ENCODE measurements around the gene ASPSCR1. TPM values are rescaled to one million over a fixed set of nuclear protein-coding genes. Genes with fewer than 3 reads are reported as not detected.

The ASPSCR1 gene
- total and polyA plus RNA-seq, 2 donors from 2014 or later = 35.2 to 57.5 TPM

GRCh38 chr17:82015311-82015971 is 38.0 kb downstream of the ASPSCR1 start:
- H3K9ac ChIP-seq (ENCODE audit: low read length in 3 of 3) = no peak overlapping the region
- intact Hi-C loops (cut with DNase I) = loop anchor here (10.0 kb wide), 1 partner anchor 51 kb away; the partner anchor contains the start of gene NOTUM
- H3K4me3 ChIP-seq (ENCODE audit: low read length in 3 of 3) = no peak overlapping the region
- no peak for FAIRE-seq
- H3K36me3 ChIP-seq (ENCODE audit: control insufficient read depth in 2 of 3, insufficient read depth in 3 of 3, low read length in 3 of 3) = no peaks in the 10 kb centered on the region
- H3K27ac ChIP-seq (ENCODE audit: low read depth in 2 of 2, low read length in 2 of 2) = no peak overlapping the region
- DNase-seq = no peak
- no peaks in the 10 kb centered on the region for H3K27me3 ChIP-seq (ENCODE audit: control insufficient read depth, insufficient read depth, low read length)
- no peak for TF ChIP-seq CTCF (IDR thresholded peaks at IDR 0.05; ENCODE audit: borderline replicate concordance, extremely low read depth, insufficient read depth)
- no peaks in the 10 kb centered on the region for H3K9me3 ChIP-seq (ENCODE audit: control insufficient read depth in 2 of 3, insufficient read depth in 1 of 3, low read length in 3 of 3)
- H3K4me1 ChIP-seq (ENCODE audit: control insufficient read depth in 2 of 3, insufficient read depth in 2 of 3, low read depth in 1 of 3, low read length in 3 of 3) = no peaks in the 10 kb centered on the region

DNA sequence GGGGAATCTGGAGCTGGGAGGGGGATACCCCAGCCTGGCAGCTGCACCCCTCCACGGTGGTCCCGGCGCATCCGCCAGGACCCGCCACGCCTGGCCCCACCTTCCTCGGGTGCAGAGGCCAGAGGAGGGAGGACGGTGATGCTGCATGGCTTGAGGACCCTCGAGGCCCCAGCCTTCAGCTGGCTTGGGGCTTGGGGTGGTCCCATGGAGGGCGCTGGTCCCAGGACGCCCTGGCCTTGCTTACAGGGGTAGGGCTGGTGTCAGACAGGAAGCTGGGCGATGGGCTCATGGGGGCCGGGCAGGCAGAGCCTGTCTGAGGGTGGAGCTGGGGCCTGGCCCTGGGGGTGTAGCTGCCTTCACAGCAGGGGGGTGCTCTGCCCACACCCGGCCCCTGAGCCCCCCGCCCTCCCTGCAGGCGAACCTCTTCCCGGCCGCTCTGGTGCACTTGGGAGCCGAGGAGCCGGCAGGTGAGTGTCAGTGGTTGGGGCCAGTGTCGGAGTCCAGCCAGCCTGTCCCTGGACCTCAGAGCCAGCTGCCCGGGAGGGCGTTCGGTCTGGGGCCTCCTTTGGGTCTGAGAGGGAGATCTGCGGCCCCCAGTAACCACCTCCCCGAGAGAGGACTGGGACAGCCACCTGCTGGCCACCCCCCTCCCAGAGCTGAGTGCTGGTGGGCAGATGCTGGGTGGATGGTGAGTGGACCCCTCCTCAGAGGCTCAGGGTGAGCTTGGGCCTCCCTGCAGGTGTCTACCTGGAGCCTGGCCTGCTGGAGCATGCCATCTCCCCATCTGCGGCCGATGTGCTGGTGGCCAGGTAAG is 38.8 kb downstream of the ASPSCR1 start:
- Histone ChIP-seq H3K9ac (ENCODE audit: low read length in 3 of 3) (no peak overlapping the region), H3K4me1 (ENCODE audit: control insufficient read depth in 2 of 3, insufficient read depth in 2 of 3, low read depth in 1 of 3, low read length in 3 of 3) (peaks cover 0 to 5% (median 4%) of the 10 kb centered on the region in 3 donors), H3K27me3 (ENCODE audit: control insufficient read depth, insufficient read depth, low read length) (no peaks in the 10 kb centered on the region), H3K4me3 (ENCODE audit: low read length in 3 of 3) (no peak overlapping the region), H3K36me3 (ENCODE audit: control insufficient read depth in 2 of 3, insufficient read depth in 3 of 3, low read length in 3 of 3) (no peaks in the 10 kb centered on the region), H3K27ac (ENCODE audit: low read depth in 2 of 2, low read length in 2 of 2) (no peak overlapping the region), H3K9me3 (ENCODE audit: control insufficient read depth in 2 of 3, insufficient read depth in 1 of 3, low read length in 3 of 3) (no peaks in the 10 kb centered on the region)
- FAIRE-seq (no peak), DNase-seq (no peak)
- intact Hi-C loops (cut with DNase I) = loop anchor here (10.0 kb wide), 1 partner anchor 51 kb away; the partner anchor contains the start of gene NOTUM
- no peak for TF ChIP-seq CTCF (IDR thresholded peaks at IDR 0.05; ENCODE audit: borderline replicate concordance, extremely low read depth, insufficient read depth)

- intact Hi-C loops (cut with DNase I) = loop anchor here (10.0 kb wide), 1 partner anchor 52 kb away; the partner anchor contains the start of gene NOTUM
- FAIRE-seq = no peak
- no peak for DNase-seq
- peaks cover 0 to 11% (median 6%) of the 10 kb centered on the region in 3 donors for H3K4me1 ChIP-seq (ENCODE audit: control insufficient read depth in 2 of 3, insufficient read depth in 2 of 3, low read depth in 1 of 3, low read length in 3 of 3)
- TF ChIP-seq CTCF (IDR thresholded peaks at IDR 0.05; ENCODE audit: borderline replicate concordance, extremely low read depth, insufficient read depth) = no peak
- no peaks in the 10 kb centered on the region for H3K9me3 ChIP-seq (ENCODE audit: control insufficient read depth in 2 of 3, insufficient read depth in 1 of 3, low read length in 3 of 3)
- H3K27me3 ChIP-seq (ENCODE audit: control insufficient read depth, insufficient read depth, low read length) = no peaks in the 10 kb centered on the region
- H3K9ac ChIP-seq (ENCODE audit: low read length in 3 of 3) = no peak overlapping the region
- H3K36me3 ChIP-seq (ENCODE audit: control insufficient read depth in 2 of 3, insufficient read depth in 3 of 3, low read length in 3 of 3) = no peaks in the 10 kb centered on the region
- no peak overlapping the region for H3K27ac ChIP-seq (ENCODE audit: low read depth in 2 of 2, low read length in 2 of 2)
- H3K4me3 ChIP-seq (ENCODE audit: low read length in 3 of 3) = no peak overlapping the region
Observed at GRCh38 chr17:82016875-82017459, 39.5 kb downstream of the ASPSCR1 start.

Data from kidney (tissue), 14 donors.